Epithelial cell of proximal tubule (primary cell): ENCODE data around the gene SPARC. TPM values are rescaled to one million over a fixed set of nuclear protein-coding genes. Genes with fewer than 3 reads are reported as not detected.
"Not testable (repeated sequence)": the region's sequence is repeated elsewhere in the genome, so short reads cannot be mapped to it uniquely, and the experiment has no call there.

Experiments
- DNase-seq: peaks from one replicate; pipeline ENCODE4 v3.0.0-alpha.2; 2011; ENCODE audit warnings: low read depth
- H3K4me3 ChIP-seq: 2 replicates; pipeline ENCODE4 v1.5.1; 2011; ENCODE audit warnings: low read depth, mild to moderate bottlenecking, low read length
- CTCF ChIP-seq: conservative IDR thresholded peaks from 2 replicates; pipeline ENCODE4 v1.5.1; 2012; ENCODE audit warnings: low read depth, mild to moderate bottlenecking, low read length
- total RNA-seq: library from RNA; depleted of rRNA; stranded (reverse); fragments of >200 nt; gene quantifications from 2 replicates; pipeline ENCODE4 v1.2.3, GENCODE V29; 2015

SPARC gene
- total RNA-seq, 1 donor from 2014 or later: 165 TPM

GRCh38 chr5:151684690-151685361 lies 1.9 kb downstream of the SPARC start:
- DNase-seq: no peak
- TF ChIP-seq CTCF: peak; percentile 40

GRCh38 chr5:151683986-151684588 lies 2.6 kb downstream of the SPARC start:
- no peak for TF ChIP-seq CTCF
- no peak overlapping the region for H3K4me3 ChIP-seq
- no peak for DNase-seq

More at GRCh38 chr5:151684690-151685361, 1.9 kb downstream of the SPARC start:
- peak overlapping the region; percentile 70 for H3K4me3 ChIP-seq

GRCh38 chr5:151683444-151683843 lies 3.3 kb downstream of the SPARC start:
- no peak for DNase-seq
- H3K4me3 ChIP-seq: no peak overlapping the region
- no peak for TF ChIP-seq CTCF

GRCh38 chr5:151682751-151683331 lies 3.9 kb downstream of the SPARC start:
- H3K4me3 ChIP-seq: no peak overlapping the region
- no peak for TF ChIP-seq CTCF
- DNase-seq: no peak

- no peak for DNase-seq
- H3K4me3 ChIP-seq: no peak overlapping the region
- no peak for TF ChIP-seq CTCF
Observed at GRCh38 chr5:151682240-151682639, 4.5 kb downstream of the SPARC start.

- H3K4me3 ChIP-seq: no peak overlapping the region
- no peak for DNase-seq
- TF ChIP-seq CTCF: no peak
Observed at GRCh38 chr5:151680944-151681427, 5.7 kb downstream of the SPARC start.

- H3K4me3 ChIP-seq: not testable (repeated sequence)
Observed at GRCh38 chr5:151680156-151680505, 6.6 kb downstream of the SPARC start.

More at GRCh38 chr5:151680156-151680505, 6.6 kb downstream of the SPARC start:
- DNase-seq: not testable (repeated sequence)
